Right renal pelvis (tissue), 4 donors: ENCODE results near the gene WDR93. TPM values are rescaled to one million over a fixed set of nuclear protein-coding genes. Genes with fewer than 3 reads are reported as not detected.

Experiments used
- DNase-seq, 4 donors: peaks; one replicate each; pipeline ENCODE4 v3.0.0-alpha.2; 2013; ENCODE audit warnings: low read depth in 4 of 4, low spot score in 3 of 4, missing footprints in 1 of 4
- polyA plus RNA-seq, 4 donors: library from polyadenylated mRNA; unstranded; fragments of 120-200 nt; gene quantifications; one replicate each; pipeline ENCODE4 v1.2.1, GENCODE V29; 2013; ENCODE audit not compliant: insufficient read length in 4 of 4

Gene WDR93
- polyA plus RNA-seq, 4 donors = 2.1 to 3.1 (median 2.3) TPM

- no peak for DNase-seq
Observed at GRCh38 chr15:89660556-89660955, 30.1 kb upstream of the WDR93 start.

GRCh38 chr15:89662893-89663626 lies 27.6 kb upstream of the WDR93 start:
- no peak for DNase-seq

GRCh38 chr15:89664441-89665350 lies 25.9 kb upstream of the WDR93 start:
- DNase-seq = no peak

GRCh38 chr15:89665449-89666181 lies 25.0 kb upstream of the WDR93 start:
- DNase-seq = no peak

GRCh38 chr15:89666184-89666857 lies 24.3 kb upstream of the WDR93 start:
- no peak for DNase-seq

GRCh38 chr15:89666858-89667705 lies 23.5 kb upstream of the WDR93 start:
- no peak for DNase-seq

GRCh38 chr15:89667706-89667960 lies 23.0 kb upstream of the WDR93 start:
- DNase-seq = no peak

- DNase-seq = no peak
Observed at GRCh38 chr15:89668171-89668570, 22.4 kb upstream of the WDR93 start.

- DNase-seq = no peak
Observed at GRCh38 chr15:89669309-89669865, 21.2 kb upstream of the WDR93 start.

- DNase-seq = no peak
Observed at GRCh38 chr15:89669941-89670340, 20.7 kb upstream of the WDR93 start.

GRCh38 chr15:89670971-89671560 lies 19.5 kb upstream of the WDR93 start:
- DNase-seq = no peak

- no peak for DNase-seq
Observed at GRCh38 chr15:89671687-89672086, 18.9 kb upstream of the WDR93 start.

GRCh38 chr15:89672221-89673164 lies 18.1 kb upstream of the WDR93 start:
- DNase-seq = no peak

GRCh38 chr15:89673165-89673512 lies 17.5 kb upstream of the WDR93 start:
- no peak for DNase-seq

GRCh38 chr15:89674526-89674925 lies 16.1 kb upstream of the WDR93 start:
- no peak for DNase-seq

- no peak for DNase-seq
Observed at GRCh38 chr15:89675606-89676005, 15.0 kb upstream of the WDR93 start.

GRCh38 chr15:89677381-89677780 lies 13.2 kb upstream of the WDR93 start:
- DNase-seq = no peak

GRCh38 chr15:89679212-89679611 lies 11.4 kb upstream of the WDR93 start, which contains the start of gene PLIN1:
Gene PLIN1 (minus strand): TSS chr15:89679367. CDS start chr15:89677489, 1,878 bp downstream.
- DNase-seq = no peak
